ENCODE measurements around the gene SCYL3.

SCYL3 gene

DNA sequence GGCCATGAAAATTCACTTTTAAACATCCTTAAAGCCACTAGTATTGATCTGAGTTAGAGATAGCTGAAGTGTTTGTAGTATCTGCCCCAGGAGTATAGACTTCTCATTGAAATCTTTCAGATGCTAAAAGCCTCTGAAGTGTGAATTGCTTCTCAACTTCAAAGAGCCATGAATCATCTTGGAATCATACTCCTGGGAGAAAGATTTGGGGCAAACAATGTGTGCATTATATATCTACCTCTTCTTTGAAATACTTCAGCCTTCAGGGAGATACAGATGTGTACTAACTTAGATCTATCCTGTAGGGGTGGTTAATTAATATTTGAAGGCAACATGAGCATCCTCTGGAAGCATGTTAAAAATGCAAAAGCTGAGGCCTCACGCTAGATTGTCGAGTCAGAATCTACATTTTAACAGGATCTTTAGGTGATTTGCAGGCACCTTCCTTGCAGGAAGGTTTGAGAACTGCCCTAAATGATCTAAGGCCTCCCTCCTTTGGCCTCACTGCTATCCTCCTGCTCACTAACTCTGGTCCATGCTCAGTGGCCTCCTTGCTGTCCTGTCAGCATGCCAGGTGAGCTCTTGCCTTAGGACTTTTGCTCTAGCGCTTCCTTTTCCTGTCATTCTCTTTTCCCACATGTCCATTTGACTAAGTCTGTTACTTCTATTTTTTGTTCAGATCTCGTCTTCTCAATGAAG is 6.0 kb upstream of the SCYL3 start:
- no peaks in the 10 kb centered on the region for H3K4me1 ChIP-seq (ENCODE audit: control insufficient read depth, insufficient read depth, low read length, poor library complexity, severe bottlenecking)
- 47 to 57% methylated on average over 4 of the region's 4 CpGs for WGBS, 2 experiments (ENCODE audit: insufficient coverage in 2 of 2)

DNA sequence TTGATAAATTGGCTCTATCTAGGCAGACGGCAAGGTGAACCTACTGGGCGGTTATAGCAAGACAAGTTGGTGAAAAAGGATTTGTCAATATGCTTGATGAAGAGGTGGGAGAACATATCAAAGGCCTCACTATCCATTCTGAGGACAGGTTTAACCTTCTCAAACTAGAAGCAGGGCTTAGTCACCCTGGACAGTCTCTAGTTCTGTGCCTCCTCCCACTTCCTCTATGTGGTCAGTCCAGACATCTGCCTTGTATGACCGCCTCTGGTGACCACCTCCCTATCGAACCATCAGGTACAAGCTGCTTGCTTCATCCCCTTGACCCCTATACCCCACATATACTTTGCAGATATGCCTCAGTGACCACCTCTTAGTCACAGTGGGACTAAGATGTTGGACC is 2.3 kb upstream of the SCYL3 start:
- 100% methylated on average over 2 to 3 of the region's 4 CpGs for WGBS, 2 experiments (ENCODE audit: insufficient coverage in 2 of 2)
- Histone ChIP-seq H3K27ac (ENCODE audit: low read depth, low read length, severe bottlenecking) (no peak overlapping the region), H3K4me3 (ENCODE audit: extremely low read depth, insufficient read depth, low read length, poor library complexity, severe bottlenecking) (no peak overlapping the region), H3K9me3 (ENCODE audit: control insufficient read depth, low read length) (no peaks in the 10 kb centered on the region), H3K36me3 (ENCODE audit: control insufficient read depth, insufficient read depth, low read length) (no peaks in the 10 kb centered on the region), H3K4me1 (ENCODE audit: control insufficient read depth, insufficient read depth, low read length, poor library complexity, severe bottlenecking) (peaks cover 2% of the 10 kb centered on the region)

More for the DNA sequence above, 6.0 kb upstream of the SCYL3 start:
- Histone ChIP-seq H3K4me3 (ENCODE audit: extremely low read depth, insufficient read depth, low read length, poor library complexity, severe bottlenecking) (no peak overlapping the region), H3K36me3 (ENCODE audit: control insufficient read depth, insufficient read depth, low read length) (no peaks in the 10 kb centered on the region), H3K9me3 (ENCODE audit: control insufficient read depth, low read length) (no peaks in the 10 kb centered on the region), H3K27ac (ENCODE audit: low read depth, low read length, severe bottlenecking) (no peak overlapping the region)

DNA sequence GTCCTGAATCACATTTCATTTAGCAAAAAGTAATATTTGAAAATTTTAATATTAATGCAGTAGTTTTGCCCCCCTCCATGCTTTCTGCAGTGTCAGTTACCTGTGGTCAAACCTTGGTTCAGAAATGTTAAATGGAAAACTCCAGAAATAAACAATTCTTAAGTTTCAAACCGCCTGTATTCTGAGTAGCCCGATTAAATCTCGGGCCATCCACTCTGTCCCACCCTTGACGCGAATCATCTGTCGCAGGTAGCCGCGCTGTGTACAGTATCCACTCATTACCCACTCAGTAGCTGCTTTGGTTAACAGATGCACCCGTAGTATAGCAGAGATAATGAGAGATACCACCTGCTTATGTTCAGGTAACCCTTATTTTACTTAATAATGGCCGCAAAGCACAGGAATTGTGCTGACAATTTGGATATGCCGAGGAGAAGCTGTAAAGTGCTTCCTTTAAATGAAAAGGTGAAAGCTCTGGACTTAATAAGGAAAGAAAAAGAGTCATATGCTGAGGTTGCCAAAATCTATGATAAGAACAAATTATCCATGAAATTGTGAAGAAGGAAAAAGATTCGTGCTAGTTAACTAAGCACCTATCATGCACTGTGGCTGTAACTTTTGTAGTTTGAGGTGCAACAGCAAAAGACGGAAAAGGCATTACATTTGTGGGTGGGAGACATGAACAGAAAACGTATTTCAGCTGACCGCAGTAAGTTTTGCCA is 889 bp upstream of the SCYL3 start:
- Histone ChIP-seq H3K27ac (ENCODE audit: low read depth, low read length, severe bottlenecking) (peak overlapping the region; percentile 99), H3K4me1 (ENCODE audit: control insufficient read depth, insufficient read depth, low read length, poor library complexity, severe bottlenecking) (peaks cover 5% of the 10 kb centered on the region), H3K9me3 (ENCODE audit: control insufficient read depth, low read length) (no peaks in the 10 kb centered on the region), H3K4me3 (ENCODE audit: extremely low read depth, insufficient read depth, low read length, poor library complexity, severe bottlenecking) (peak overlapping the region; percentile 75), H3K36me3 (ENCODE audit: control insufficient read depth, insufficient read depth, low read length) (no peaks in the 10 kb centered on the region)
- WGBS, 2 experiments (ENCODE audit: insufficient coverage in 2 of 2), result 61 to 64% methylated on average over 12 to 15 of the region's 15 CpGs

DNA sequence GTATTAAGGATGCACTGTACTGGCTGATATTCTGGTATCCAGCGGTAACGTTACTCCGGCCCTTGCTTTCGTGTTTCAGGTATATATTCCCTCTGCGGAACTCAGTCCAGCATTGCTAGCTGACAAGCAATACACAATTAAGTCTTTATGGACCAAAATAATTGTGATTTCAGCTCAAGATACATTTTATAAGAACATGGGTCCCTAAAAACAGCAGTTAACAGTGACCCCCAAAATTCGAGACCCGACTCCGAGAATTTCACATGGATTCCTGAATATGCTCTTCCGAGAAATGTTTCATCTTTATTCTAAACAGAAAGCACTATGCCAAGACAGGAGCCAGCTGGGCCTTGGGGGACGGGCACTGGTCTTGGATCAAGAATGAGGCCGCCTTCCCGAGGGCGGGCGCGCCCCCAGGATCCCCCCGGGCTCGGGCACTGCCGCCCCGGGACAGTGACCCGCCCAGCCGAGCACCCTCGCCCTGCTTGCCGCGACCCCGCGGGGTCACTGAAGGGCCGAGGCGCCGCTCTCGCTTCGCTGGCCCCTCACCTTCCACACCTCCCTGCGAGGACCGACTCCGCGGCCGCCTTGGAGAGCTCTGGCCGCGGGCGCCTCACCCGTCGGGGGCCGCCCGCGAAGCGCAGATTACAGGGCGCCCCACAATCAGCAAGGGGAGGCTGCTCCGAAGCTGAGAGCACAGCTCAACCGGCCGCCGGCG is 610 bp downstream of the SCYL3 start:
- Histone ChIP-seq H3K4me3 (ENCODE audit: extremely low read depth, insufficient read depth, low read length, poor library complexity, severe bottlenecking) (peak overlapping the region; percentile 75), H3K4me1 (ENCODE audit: control insufficient read depth, insufficient read depth, low read length, poor library complexity, severe bottlenecking) (peaks cover 5% of the 10 kb centered on the region), H3K27ac (ENCODE audit: low read depth, low read length, severe bottlenecking) (peak overlapping the region; percentile 99), H3K36me3 (ENCODE audit: control insufficient read depth, insufficient read depth, low read length) (peaks cover 8% of the 10 kb centered on the region), H3K9me3 (ENCODE audit: control insufficient read depth, low read length) (no peaks in the 10 kb centered on the region)
- WGBS, 2 experiments (ENCODE audit: insufficient coverage in 2 of 2), result 2% methylated on average over 33 of the region's 51 CpGs

DNA sequence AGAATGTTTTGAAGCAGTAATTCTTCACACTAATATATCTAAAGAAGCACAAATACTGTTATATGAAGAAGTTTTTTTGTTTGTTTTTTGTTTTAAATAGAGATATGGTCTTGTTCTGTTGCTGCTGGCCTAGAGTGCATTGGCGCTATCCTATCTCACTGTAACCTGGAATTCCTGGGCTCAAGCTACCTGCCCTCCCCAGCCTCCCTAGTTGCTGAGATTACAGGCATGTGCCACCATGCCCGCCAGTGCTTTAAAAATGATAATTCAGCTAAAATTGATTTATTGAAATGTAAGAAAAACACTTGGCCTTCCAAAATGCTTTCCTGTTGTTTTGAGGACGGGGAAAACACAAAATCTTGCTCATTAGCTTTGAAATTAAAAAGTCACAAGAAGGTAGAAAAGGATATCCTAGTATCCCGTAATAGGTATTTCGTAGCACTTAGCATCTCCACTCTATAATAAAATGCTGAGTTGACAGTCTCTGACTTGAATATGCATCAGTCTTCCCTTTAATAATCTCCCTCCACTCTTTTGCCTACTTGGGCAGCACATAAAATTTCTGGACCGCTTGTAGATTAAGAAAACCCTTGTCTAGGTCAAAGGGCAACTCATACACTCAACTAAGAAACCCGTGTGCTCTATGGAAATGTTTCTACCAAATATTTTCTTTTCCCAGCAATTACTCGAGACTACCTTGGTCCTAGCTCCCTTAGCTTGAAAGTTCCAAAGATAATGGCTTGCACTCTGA is 1.3 kb downstream of the SCYL3 start:
- 78 to 80% methylated on average over 4 to 8 of the region's 8 CpGs for whole genome bisulfite sequencing, 2 experiments (ENCODE audit: insufficient coverage in 2 of 2)
- Histone ChIP-seq H3K9me3 (ENCODE audit: control insufficient read depth, low read length) (no peaks in the 10 kb centered on the region), H3K4me3 (ENCODE audit: extremely low read depth, insufficient read depth, low read length, poor library complexity, severe bottlenecking) (peak overlapping the region; percentile 75), H3K4me1 (ENCODE audit: control insufficient read depth, insufficient read depth, low read length, poor library complexity, severe bottlenecking) (peaks cover 5% of the 10 kb centered on the region), H3K27ac (ENCODE audit: low read depth, low read length, severe bottlenecking) (no peak overlapping the region), H3K36me3 (ENCODE audit: control insufficient read depth, insufficient read depth, low read length) (peaks cover 10% of the 10 kb centered on the region)

DNA sequence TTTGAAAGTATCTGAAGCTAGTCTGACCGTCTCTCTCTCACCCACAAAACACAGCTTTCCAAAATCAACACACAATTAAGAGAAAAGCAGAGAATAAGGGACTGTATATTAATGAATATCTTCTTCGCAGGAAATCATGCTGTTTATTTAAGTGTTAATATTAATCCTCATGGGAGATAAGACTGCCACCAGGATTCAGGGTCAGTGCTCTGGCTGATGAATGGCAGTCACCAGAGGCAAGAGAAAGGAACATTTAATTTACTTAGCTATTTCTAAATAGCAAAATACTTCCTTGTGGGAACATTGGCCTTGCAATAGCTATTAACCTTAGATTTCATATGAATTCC is 2.2 kb downstream of the SCYL3 start:
- Histone ChIP-seq H3K27ac (ENCODE audit: low read depth, low read length, severe bottlenecking) (no peak overlapping the region), H3K9me3 (ENCODE audit: control insufficient read depth, low read length) (no peaks in the 10 kb centered on the region), H3K36me3 (ENCODE audit: control insufficient read depth, insufficient read depth, low read length) (peaks cover 18% of the 10 kb centered on the region), H3K4me3 (ENCODE audit: extremely low read depth, insufficient read depth, low read length, poor library complexity, severe bottlenecking) (no peak overlapping the region), H3K4me1 (ENCODE audit: control insufficient read depth, insufficient read depth, low read length, poor library complexity, severe bottlenecking) (peaks cover 5% of the 10 kb centered on the region)
- WGBS, 2 experiments (ENCODE audit: insufficient coverage in 2 of 2), result no CpG with 5 or more reads among the region's 2 CpGs

DNA sequence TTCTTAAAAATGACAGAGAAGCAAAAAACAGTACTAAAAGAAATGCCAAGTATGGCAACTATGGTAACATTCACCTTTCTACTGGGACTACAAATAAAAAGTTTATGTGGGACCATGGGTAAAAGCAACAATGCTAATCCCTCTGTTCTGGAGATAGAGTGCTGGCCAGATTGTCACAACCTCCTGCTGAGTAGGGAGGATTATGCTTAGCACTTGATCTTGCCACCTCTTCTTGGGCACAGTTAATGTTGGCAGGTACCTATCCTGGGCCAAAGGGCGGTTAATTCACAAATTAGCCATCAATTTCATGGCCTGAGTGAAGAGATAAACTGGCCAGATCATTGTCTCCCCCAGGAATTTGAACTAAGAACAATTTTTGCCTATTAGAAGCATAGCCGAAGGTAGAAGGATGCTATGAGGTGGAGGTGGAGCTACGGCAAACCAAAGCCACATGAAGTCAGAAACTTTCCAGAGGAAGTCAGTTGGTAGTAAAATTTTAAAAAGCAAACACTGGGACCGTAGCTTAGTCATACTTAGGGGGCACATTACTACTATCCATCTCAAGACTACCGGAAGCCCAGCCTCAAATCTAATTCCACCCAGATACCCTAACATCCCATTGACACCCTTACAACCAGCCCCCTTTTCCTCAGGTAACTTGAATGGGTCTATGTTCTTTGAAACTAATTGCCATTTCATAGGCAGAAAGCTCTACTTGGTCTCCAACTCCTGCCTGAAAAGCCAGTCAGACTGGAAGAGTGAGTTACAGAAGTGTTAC is 2.7 kb downstream of the SCYL3 start:
- H3K36me3 ChIP-seq (ENCODE audit: control insufficient read depth, insufficient read depth, low read length), result peaks cover 23% of the 10 kb centered on the region
- no peaks in the 10 kb centered on the region for H3K9me3 ChIP-seq (ENCODE audit: control insufficient read depth, low read length)
- H3K27ac ChIP-seq (ENCODE audit: low read depth, low read length, severe bottlenecking), result no peak overlapping the region
- H3K4me1 ChIP-seq (ENCODE audit: control insufficient read depth, insufficient read depth, low read length, poor library complexity, severe bottlenecking), result peaks cover 5% of the 10 kb centered on the region
- H3K4me3 ChIP-seq (ENCODE audit: extremely low read depth, insufficient read depth, low read length, poor library complexity, severe bottlenecking), result no peak overlapping the region
- WGBS, 2 experiments (ENCODE audit: insufficient coverage in 2 of 2), result 94 to 100% methylated on average over 3 to 4 of the region's 5 CpGs

DNA sequence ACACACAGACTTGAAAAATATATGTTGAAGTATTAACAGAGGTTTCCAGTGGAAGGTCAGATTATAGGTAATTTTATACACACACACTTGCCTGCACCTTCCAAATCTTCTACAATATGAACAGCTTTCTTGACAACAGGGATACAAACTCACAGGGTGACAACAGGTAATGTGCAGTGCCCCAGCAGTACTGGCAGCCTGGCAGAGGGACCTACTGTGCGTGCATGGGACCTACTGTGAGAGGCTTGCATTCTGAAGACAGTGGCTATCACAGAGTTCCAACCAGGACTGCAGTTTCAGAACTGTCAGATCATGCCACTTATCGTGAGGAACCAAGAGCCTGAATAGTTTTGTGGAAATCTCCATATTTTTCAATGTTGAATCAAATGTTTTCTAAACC is 3.8 kb downstream of the SCYL3 start:
- H3K36me3 ChIP-seq (ENCODE audit: control insufficient read depth, insufficient read depth, low read length), result peaks cover 25% of the 10 kb centered on the region
- no peaks in the 10 kb centered on the region for H3K9me3 ChIP-seq (ENCODE audit: control insufficient read depth, low read length)
- no peak overlapping the region for H3K27ac ChIP-seq (ENCODE audit: low read depth, low read length, severe bottlenecking)
- 87 to 93% methylated on average over 1 to 2 of the region's 2 CpGs for WGBS, 2 experiments (ENCODE audit: insufficient coverage in 2 of 2)
- no peak overlapping the region for H3K4me3 ChIP-seq (ENCODE audit: extremely low read depth, insufficient read depth, low read length, poor library complexity, severe bottlenecking)
- peaks cover 5% of the 10 kb centered on the region for H3K4me1 ChIP-seq (ENCODE audit: control insufficient read depth, insufficient read depth, low read length, poor library complexity, severe bottlenecking)

DNA sequence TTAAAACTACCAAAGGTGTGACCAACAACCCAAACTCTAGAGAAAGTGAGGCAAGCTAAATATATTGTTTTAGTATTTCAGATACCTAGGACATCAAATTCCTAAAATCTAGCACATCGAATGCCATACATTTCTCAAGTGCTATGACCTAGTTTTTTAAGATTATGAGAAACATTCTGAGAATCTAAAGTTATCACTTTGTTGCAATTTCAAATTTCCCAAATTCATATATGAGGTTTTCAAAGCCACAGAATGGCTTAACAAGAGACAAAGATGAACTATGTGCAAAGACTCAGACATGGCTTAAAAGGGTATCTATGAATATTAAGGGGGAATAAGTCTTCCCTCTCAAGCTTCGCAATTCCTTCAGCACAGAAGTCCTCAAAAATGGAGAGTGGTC is 6.8 kb downstream of the SCYL3 start:
- Histone ChIP-seq H3K36me3 (ENCODE audit: control insufficient read depth, insufficient read depth, low read length) (peaks cover 36% of the 10 kb centered on the region), H3K9me3 (ENCODE audit: control insufficient read depth, low read length) (no peaks in the 10 kb centered on the region), H3K27ac (ENCODE audit: low read depth, low read length, severe bottlenecking) (no peak overlapping the region), H3K4me3 (ENCODE audit: extremely low read depth, insufficient read depth, low read length, poor library complexity, severe bottlenecking) (no peak overlapping the region), H3K4me1 (ENCODE audit: control insufficient read depth, insufficient read depth, low read length, poor library complexity, severe bottlenecking) (peaks cover 5% of the 10 kb centered on the region)
- WGBS, 2 experiments (ENCODE audit: insufficient coverage in 2 of 2), result 100% methylated on average over 1 of the region's 2 CpGs; no CpG with 5 or more reads in 1 of the 2 experiments

DNA sequence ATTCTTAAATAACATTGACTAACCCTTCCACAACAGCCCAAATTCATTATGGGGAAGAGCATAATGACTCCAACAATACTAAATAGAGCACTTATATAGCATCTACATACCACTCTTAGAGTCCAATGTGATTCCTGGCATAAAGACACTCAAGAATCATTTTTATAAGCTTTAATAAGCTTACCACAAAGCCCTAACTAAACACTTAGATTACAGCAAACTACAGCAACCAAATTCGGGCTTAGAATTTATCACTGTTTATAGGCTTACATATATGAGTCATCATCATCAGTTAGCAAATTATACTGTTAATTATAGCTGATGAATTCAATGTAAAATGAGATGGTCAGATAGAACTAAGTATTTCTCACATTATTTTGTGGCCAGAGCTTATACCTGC is 7.3 kb downstream of the SCYL3 start:
- peaks cover 40% of the 10 kb centered on the region for H3K36me3 ChIP-seq (ENCODE audit: control insufficient read depth, insufficient read depth, low read length)
- no peak overlapping the region for H3K4me3 ChIP-seq (ENCODE audit: extremely low read depth, insufficient read depth, low read length, poor library complexity, severe bottlenecking)
- no peak overlapping the region for H3K27ac ChIP-seq (ENCODE audit: low read depth, low read length, severe bottlenecking)
- H3K4me1 ChIP-seq (ENCODE audit: control insufficient read depth, insufficient read depth, low read length, poor library complexity, severe bottlenecking), result peaks cover 5% of the 10 kb centered on the region
- H3K9me3 ChIP-seq (ENCODE audit: control insufficient read depth, low read length), result no peaks in the 10 kb centered on the region
- no CpG with 5 or more reads among the region's 1 CpG for WGBS, 2 experiments (ENCODE audit: insufficient coverage in 2 of 2)
